K562 (cell line): ENCODE data around the gene UMAD1.

ENCODE experiments used
- GTF2F1 ChIP-seq: IDR thresholded peaks from 2 replicates; pipeline ENCODE4 v1.6.1; 2011; ENCODE audit warnings: low read depth, low read length, improper control_type of control experiment
- MAFK ChIP-seq: IDR thresholded peaks from 2 replicates; pipeline ENCODE4 v1.6.1; 2011; ENCODE audit warnings: low read length, improper control_type of control experiment
- POLR2A ChIP-seq: fragments of 450-650 bp; conservative IDR thresholded peaks from 2 replicates; pipeline ENCODE4 v1.6.1; 2016
- POLR2AphosphoS5 ChIP-seq: IDR thresholded peaks from 2 replicates; pipeline ENCODE4 v1.6.1; 2011; ENCODE audit warnings: mild to moderate bottlenecking, low read depth, low read length, moderate library complexity; ENCODE audit not compliant: control insufficient read depth, insufficient read depth
- RAD21 ChIP-seq, 2 experiments: fragments of 250-450 bp in 1 of 2; fragments of 450-650 bp in 1 of 2; sonication (Bioruptor Pico) in 1 of 2; formaldehyde crosslinking in 1 of 2; IDR thresholded peaks in 1 of 2; conservative IDR thresholded peaks in 1 of 2; 2 replicates each; pipeline versions ENCODE4 v1.4.0 to v1.8.0; 2020 to 2022; ENCODE audit warnings: mild to moderate bottlenecking in 2 of 2, moderate library complexity in 1 of 2
- RBM39 ChIP-seq: fragments of 200-400 bp; formaldehyde crosslinking; optimal IDR thresholded peaks from 2 replicates; pipeline ENCODE3; 2018; ENCODE audit warnings: low read depth, low read length
- TF ChIP-seq, protein P1 (sequence below): sonication (generic); formaldehyde crosslinking; IDR thresholded peaks from 2 replicates; pipeline ENCODE4 v1.8.0; 2022; ENCODE audit warnings: missing genetic modification reagents, mild to moderate bottlenecking, borderline replicate concordance

DNA sequence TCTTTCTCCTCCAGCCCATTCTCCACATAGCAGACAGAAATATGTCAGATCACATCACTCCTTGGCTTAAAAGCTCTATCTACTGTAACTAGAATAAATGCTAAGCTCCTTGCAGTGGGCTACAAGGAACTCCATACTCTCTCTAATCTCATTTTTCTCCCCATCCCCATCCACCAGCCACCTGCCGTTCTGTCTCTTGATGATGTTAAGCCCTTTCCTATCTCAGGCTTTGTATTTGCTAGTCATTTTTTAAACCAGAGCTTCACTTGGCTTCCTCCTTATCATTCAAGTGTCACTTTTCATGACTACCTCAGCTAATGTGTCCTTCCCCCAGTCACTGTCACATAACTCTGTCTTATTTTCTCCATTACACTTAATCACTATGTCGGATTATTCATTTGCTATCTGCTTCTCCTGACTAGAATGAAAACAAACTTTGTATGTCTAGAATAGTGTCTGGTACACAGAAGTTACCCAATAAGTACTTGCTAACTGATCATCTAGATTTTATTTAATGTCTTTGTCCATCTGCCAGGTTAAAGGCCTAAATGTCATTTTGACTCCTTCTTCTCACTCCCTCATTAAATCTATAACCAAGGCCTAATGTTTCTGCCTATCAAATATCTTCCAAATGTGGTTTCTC is 165.1 kb downstream of the UMAD1 start:
- TF ChIP-seq MAFK (no peak), POLR2AphosphoS5 (no peak), GTF2F1 (no peak), POLR2A (no peak), RBM39 (no peak), RAD21 (CRISPR knock-in tag; conservative IDR thresholded peaks at IDR 0.05 in 1 of 2, IDR thresholded peaks at IDR 0.05 in 1 of 2) (no peak)
- TF ChIP-seq, protein P1, sequence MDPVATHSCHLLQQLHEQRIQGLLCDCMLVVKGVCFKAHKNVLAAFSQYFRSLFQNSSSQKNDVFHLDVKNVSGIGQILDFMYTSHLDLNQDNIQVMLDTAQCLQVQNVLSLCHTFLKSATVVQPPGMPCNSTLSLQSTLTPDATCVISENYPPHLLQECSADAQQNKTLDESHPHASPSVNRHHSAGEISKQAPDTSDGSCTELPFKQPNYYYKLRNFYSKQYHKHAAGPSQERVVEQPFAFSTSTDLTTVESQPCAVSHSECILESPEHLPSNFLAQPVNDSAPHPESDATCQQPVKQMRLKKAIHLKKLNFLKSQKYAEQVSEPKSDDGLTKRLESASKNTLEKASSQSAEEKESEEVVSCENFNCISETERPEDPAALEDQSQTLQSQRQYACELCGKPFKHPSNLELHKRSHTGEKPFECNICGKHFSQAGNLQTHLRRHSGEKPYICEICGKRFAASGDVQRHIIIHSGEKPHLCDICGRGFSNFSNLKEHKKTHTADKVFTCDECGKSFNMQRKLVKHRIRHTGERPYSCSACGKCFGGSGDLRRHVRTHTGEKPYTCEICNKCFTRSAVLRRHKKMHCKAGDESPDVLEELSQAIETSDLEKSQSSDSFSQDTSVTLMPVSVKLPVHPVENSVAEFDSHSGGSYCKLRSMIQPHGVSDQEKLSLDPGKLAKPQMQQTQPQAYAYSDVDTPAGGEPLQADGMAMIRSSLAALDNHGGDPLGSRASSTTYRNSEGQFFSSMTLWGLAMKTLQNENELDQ (CRISPR knock-in tag): no peak
